HCT116 (cell line): ENCODE results near the gene PLBD2.

Experiments used
- CTCF ChIP-seq, 3 experiments: fragments of 200-600 bp in 1 of 3; sonication (generic) in 1 of 3; IDR thresholded peaks in 2 of 3; conservative IDR thresholded peaks in 1 of 3; 2 replicates each; pipeline ENCODE4 v1.5.1; 2012 to 2017; ENCODE audit warnings: low read depth in 2 of 3, low read length in 2 of 3, antibody characterized with exemption in 1 of 3, borderline replicate concordance in 1 of 3, control low read depth in 1 of 3, mild to moderate bottlenecking in 1 of 3, mixed read lengths in 1 of 3, mixed run types in 1 of 3, moderate library complexity in 1 of 3; ENCODE audit not compliant: insufficient read depth in 1 of 3
- EZH2 ChIP-seq: fragments of 200-600 bp; sonication (generic); IDR thresholded peaks from 2 replicates; pipeline ENCODE4 v1.6.1; 2017; ENCODE audit warnings: antibody characterized with exemption, mixed run types
- REST ChIP-seq: IDR thresholded peaks from 2 replicates; pipeline ENCODE4 v1.6.1; 2012; ENCODE audit warnings: low read depth
- SP1 ChIP-seq: IDR thresholded peaks from 2 replicates; pipeline ENCODE4 v1.6.1; 2012; ENCODE audit warnings: low read depth
- SRF ChIP-seq: IDR thresholded peaks from 2 replicates; pipeline ENCODE4 v1.6.1; 2012; ENCODE audit warnings: low read depth

- TF ChIP-seq REST (no peak), SP1 (no peak), CTCF (IDR thresholded peaks at IDR 0.05 in 2 of 3, conservative IDR thresholded peaks at IDR 0.05 in 1 of 3; ENCODE audit: borderline replicate concordance in 1 of 3, insufficient read depth in 1 of 3, low read depth in 2 of 3, low read length in 2 of 3) (peak in 2 of 3 experiments; percentile 26 to 33; a peak in 3 of 6 replicates), EZH2 (no peak), SRF (no peak)
Measured at GRCh38 chr12:113359939-113360748, 1.8 kb downstream of the PLBD2 start.
